ENCODE results near the gene PDE8A. TPM values are rescaled to one million over a fixed set of nuclear protein-coding genes. Genes with fewer than 3 reads are reported as not detected.

Gene PDE8A
- total RNA-seq, 2 experiments from 2014 or later, result 23.2 to 24.4 TPM

DNA sequence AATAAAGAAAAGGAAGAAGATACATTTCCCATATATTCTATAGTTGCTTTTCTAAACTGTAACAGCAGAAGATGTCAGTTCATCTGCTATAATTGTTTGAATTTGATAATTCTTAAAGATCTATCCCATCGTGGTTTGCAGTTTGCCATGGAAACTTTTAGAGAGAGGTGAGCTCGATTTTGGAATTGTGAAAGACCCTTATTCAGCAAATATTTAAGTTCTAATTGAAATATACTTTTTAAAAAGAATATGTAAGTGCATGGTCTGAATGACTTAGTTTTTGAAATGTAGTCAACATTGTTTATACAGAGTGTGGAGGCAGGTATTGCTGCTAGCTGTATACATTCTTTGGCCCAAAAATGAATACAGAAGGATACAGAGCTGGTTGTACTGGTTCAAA lies 127.7 kb downstream of the PDE8A start:
- CTCF ChIA-PET, result no interaction called here
- no peaks in the 10 kb centered on the region for H3K4me1 Mint-ChIP-seq (ENCODE audit: low read depth)

DNA sequence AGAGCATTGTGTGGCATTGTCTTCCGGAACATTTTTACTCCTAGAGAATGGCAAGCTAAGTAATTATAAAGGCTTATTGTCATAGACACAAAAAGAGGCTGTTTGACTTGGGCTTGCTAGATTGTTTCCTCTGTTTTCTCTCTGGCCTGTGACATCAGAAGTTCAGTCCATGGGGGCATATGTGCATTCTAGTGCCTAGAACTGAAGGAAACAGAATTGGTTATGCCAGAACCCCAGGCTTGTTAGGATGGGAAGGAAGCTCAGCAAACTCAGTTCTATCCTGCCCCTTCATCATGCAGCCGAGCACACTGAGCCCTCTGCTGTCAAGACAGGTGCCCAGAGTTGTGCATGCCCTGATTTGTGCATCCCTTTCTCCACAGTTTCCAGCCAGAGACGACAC lies 131.3 kb downstream of the PDE8A start:
- TF ChIP-seq, protein P1, sequence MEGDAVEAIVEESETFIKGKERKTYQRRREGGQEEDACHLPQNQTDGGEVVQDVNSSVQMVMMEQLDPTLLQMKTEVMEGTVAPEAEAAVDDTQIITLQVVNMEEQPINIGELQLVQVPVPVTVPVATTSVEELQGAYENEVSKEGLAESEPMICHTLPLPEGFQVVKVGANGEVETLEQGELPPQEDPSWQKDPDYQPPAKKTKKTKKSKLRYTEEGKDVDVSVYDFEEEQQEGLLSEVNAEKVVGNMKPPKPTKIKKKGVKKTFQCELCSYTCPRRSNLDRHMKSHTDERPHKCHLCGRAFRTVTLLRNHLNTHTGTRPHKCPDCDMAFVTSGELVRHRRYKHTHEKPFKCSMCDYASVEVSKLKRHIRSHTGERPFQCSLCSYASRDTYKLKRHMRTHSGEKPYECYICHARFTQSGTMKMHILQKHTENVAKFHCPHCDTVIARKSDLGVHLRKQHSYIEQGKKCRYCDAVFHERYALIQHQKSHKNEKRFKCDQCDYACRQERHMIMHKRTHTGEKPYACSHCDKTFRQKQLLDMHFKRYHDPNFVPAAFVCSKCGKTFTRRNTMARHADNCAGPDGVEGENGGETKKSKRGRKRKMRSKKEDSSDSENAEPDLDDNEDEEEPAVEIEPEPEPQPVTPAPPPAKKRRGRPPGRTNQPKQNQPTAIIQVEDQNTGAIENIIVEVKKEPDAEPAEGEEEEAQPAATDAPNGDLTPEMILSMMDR (IDR thresholded peaks at IDR 0.05), result no peak
- peaks cover 18% of the 10 kb centered on the region for H3K4me1 Mint-ChIP-seq (ENCODE audit: low read depth)
- ChIA-PET CTCF (no interaction called here), POLR2A (no interaction called here)
- no peaks in the 10 kb centered on the region for H3K9me3 Mint-ChIP-seq
- DNase-seq, result no peak
- no peaks in the 10 kb centered on the region for H3K27me3 Mint-ChIP-seq
- H3K27ac Mint-ChIP-seq, result no peak overlapping the region
- H3K36me3 Mint-ChIP-seq (ENCODE audit: low read depth), result peaks cover 31% of the 10 kb centered on the region
- intact Hi-C loops (cut with micrococcal nuclease), result no loop called here
- ATAC-seq, result no peak
- H3K4me3 Mint-ChIP-seq, result no peak overlapping the region

More for the DNA sequence above, 127.7 kb downstream of the PDE8A start:
- H3K27me3 Mint-ChIP-seq, result no peaks in the 10 kb centered on the region
- ATAC-seq (no peak), DNase-seq (no peak)
- TF ChIP-seq, protein P1 (IDR thresholded peaks at IDR 0.05), result no peak
- H3K36me3 Mint-ChIP-seq (ENCODE audit: low read depth), result no peaks in the 10 kb centered on the region
- no peaks in the 10 kb centered on the region for H3K9me3 Mint-ChIP-seq
- POLR2A ChIA-PET, result no interaction called here
- intact Hi-C loops (cut with micrococcal nuclease), result no loop called here
- H3K4me3 Mint-ChIP-seq, result no peak overlapping the region
- no peak overlapping the region for H3K27ac Mint-ChIP-seq

DNA sequence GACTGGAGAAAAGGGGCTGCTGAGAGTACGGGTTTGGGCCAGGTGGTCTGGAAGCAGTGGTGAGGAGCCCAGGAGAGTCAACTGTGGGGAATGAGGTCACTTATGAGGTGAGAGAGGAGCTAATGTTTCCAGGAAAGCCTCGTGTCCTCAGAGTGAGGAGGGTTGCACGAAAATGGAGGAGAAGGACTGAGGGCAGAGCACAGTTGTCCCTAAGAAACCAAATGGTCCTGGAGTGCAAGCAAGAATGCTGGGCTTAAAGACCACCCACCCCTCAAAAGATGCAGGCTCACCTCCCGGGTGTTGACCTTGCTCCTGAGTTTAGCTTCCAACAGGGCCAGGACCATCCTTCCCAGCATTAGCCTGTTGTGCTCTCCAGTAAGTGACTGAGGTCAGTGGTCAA lies 133.2 kb downstream of the PDE8A start:
- no peaks in the 10 kb centered on the region for H3K27me3 Mint-ChIP-seq
- ATAC-seq (no peak), DNase-seq (no peak)
- ChIA-PET POLR2A (no interaction called here), CTCF (no interaction called here)
- peaks cover 40% of the 10 kb centered on the region for H3K36me3 Mint-ChIP-seq (ENCODE audit: low read depth)
- H3K9me3 Mint-ChIP-seq, result no peaks in the 10 kb centered on the region
- H3K4me1 Mint-ChIP-seq (ENCODE audit: low read depth), result peaks cover 18% of the 10 kb centered on the region
- TF ChIP-seq, protein P1 (IDR thresholded peaks at IDR 0.05), result no peak
- intact Hi-C loops (cut with micrococcal nuclease), result no loop called here
- H3K27ac Mint-ChIP-seq, result no peak overlapping the region
- H3K4me3 Mint-ChIP-seq, result no peak overlapping the region

DNA sequence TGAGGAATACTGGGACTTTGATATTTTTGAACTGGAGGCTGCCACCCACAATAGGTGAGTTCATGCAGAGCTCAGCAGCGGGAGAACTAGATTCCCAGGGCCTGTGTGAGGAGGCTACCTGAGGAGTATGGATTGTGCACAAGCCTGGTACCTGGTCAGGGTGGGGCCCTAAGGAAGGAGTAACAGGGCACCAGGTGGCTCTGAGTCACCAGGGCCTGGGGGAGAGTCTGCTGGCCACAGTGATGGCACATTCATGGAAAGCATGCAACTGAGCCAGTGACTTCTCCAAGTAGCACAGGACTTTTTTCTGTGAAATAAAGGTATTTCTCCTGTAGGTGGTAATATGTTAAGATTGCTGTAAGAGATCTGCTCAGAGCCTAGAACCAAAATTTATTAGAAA lies 134.4 kb downstream of the PDE8A start:
- CTCF ChIA-PET, result no interaction called here
- DNase-seq (no peak), ATAC-seq (no peak)
- H3K27ac Mint-ChIP-seq, result peak overlapping the region; percentile 75
- no peak overlapping the region for H3K4me3 Mint-ChIP-seq
- H3K9me3 Mint-ChIP-seq, result no peaks in the 10 kb centered on the region
- peaks cover 18% of the 10 kb centered on the region for H3K4me1 Mint-ChIP-seq (ENCODE audit: low read depth)
- no peaks in the 10 kb centered on the region for H3K27me3 Mint-ChIP-seq
- POLR2A ChIA-PET, result no interaction called here
- H3K36me3 Mint-ChIP-seq (ENCODE audit: low read depth), result peaks cover 47% of the 10 kb centered on the region
- intact Hi-C loops (cut with micrococcal nuclease), result no loop called here
- TF ChIP-seq, protein P1 (IDR thresholded peaks at IDR 0.05), result no peak

DNA sequence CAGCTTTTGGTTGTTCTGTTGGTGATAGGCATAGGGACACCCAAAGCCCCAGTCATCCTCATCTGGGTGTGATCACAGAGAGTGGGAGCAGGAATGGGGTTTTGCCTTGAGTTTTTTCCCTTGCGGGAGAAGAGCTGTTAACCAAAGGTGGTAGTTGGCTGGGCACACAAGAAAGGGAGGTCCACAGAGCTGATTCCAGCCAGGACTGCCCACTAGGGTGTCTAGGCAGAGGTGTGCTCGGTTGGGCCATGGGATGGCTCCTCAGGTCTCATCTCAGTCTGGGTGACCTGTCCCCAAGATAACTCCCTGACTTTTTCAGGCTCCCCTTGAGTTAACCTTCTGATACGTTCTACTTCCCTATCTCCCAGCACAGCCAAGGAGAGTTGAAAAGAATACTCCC lies 134.8 kb downstream of the PDE8A start:
- intact Hi-C loops (cut with micrococcal nuclease), result no loop called here
- ATAC-seq, result no peak
- no peak for DNase-seq
- peaks cover 47% of the 10 kb centered on the region for H3K36me3 Mint-ChIP-seq (ENCODE audit: low read depth)
- H3K4me3 Mint-ChIP-seq, result no peak overlapping the region
- peaks cover 18% of the 10 kb centered on the region for H3K4me1 Mint-ChIP-seq (ENCODE audit: low read depth)
- ChIA-PET POLR2A (no interaction called here), CTCF (no interaction called here)
- H3K27ac Mint-ChIP-seq, result peak overlapping the region; percentile 75
- TF ChIP-seq, protein P1 (IDR thresholded peaks at IDR 0.05), result no peak
- no peaks in the 10 kb centered on the region for H3K27me3 Mint-ChIP-seq
- H3K9me3 Mint-ChIP-seq, result no peaks in the 10 kb centered on the region
